CD14-positive monocyte (primary cell): ENCODE data around the gene PSTPIP2. TPM values are rescaled to one million over a fixed set of nuclear protein-coding genes. Genes with fewer than 3 reads are reported as not detected.

ENCODE experiments used
- DNase-seq, 3 donors: peaks; one replicate each; pipeline ENCODE4 v3.0.0-alpha.2; 2011 to 2022
- H2AFZ ChIP-seq: 2 replicates; pipeline ENCODE4 v1.6.0; 2012; ENCODE audit warnings: mild to moderate bottlenecking, low read depth, low read length, inconsistent platforms; ENCODE audit not compliant: insufficient read depth, poor library complexity, severe bottlenecking
- H3K27ac ChIP-seq, 2 donors: 1 replicate in 1 of 2; 2 replicates in 1 of 2; pipeline ENCODE4 v1.5.1; 2012 to 2013; ENCODE audit warnings: low read length in 2 of 2, control low read depth in 1 of 2, inconsistent platforms in 1 of 2, low read depth in 1 of 2, mild to moderate bottlenecking in 1 of 2
- H3K27me3 ChIP-seq, 2 donors: one replicate each; pipeline versions ENCODE4 v1.6.0 to v1.6.1; 2011 to 2013; ENCODE audit warnings: low read length in 2 of 2; ENCODE audit not compliant: control insufficient read depth in 2 of 2, insufficient read depth in 2 of 2
- H3K36me3 ChIP-seq, 2 donors: replicated peaks in 1 of 2; 1 replicate in 1 of 2; 2 replicates in 1 of 2; pipeline versions ENCODE4 v1.5.1 to v1.6.1; 2012 to 2013; ENCODE audit warnings: low read length in 2 of 2, control low read depth in 1 of 2, inconsistent platforms in 1 of 2, mild to moderate bottlenecking in 1 of 2; ENCODE audit not compliant: insufficient read depth in 2 of 2, control insufficient read depth in 1 of 2
- H3K4me1 ChIP-seq, 2 donors: 1 replicate in 1 of 2; 2 replicates in 1 of 2; pipeline versions ENCODE4 v1.5.1 to v1.6.1; 2012 to 2013; ENCODE audit warnings: low read length in 2 of 2, control low read depth in 1 of 2, inconsistent platforms in 1 of 2, mild to moderate bottlenecking in 1 of 2, moderate library complexity in 1 of 2; ENCODE audit not compliant: insufficient read depth in 2 of 2, control insufficient read depth in 1 of 2
- H3K4me2 ChIP-seq: replicated peaks from 2 replicates; pipeline ENCODE3; 2012; ENCODE audit warnings: low read length, moderate library complexity, mild to moderate bottlenecking; ENCODE audit not compliant: poor library complexity, severe bottlenecking; ENCODE audit errors: extremely low read depth
- H3K4me3 ChIP-seq, 3 experiments: fragments of 200-600 bp in 1 of 3; sonication (generic) in 1 of 3; replicated peaks in 1 of 3; 1 replicate in 2 of 3; 2 replicates in 1 of 3; pipeline ENCODE4 v1.5.1; 2011 to 2013; ENCODE audit warnings: low read length in 3 of 3, mild to moderate bottlenecking in 3 of 3, control low read depth in 2 of 3, low read depth in 2 of 3, inconsistent platforms in 1 of 3, moderate library complexity in 1 of 3
- H3K79me2 ChIP-seq: 2 replicates; pipeline ENCODE4 v1.6.0; 2012; ENCODE audit warnings: mild to moderate bottlenecking, control low read depth, inconsistent platforms, low read length, moderate library complexity; ENCODE audit not compliant: insufficient read depth
- H3K9ac ChIP-seq: 2 replicates; pipeline ENCODE4 v1.6.0; 2017; ENCODE audit warnings: low read length, mild to moderate bottlenecking; ENCODE audit not compliant: insufficient read depth, poor library complexity, severe bottlenecking
- H3K9me3 ChIP-seq, 2 donors: replicated peaks in 1 of 2; 1 replicate in 1 of 2; 2 replicates in 1 of 2; pipeline versions ENCODE4 v1.5.1 to v1.6.1; 2012 to 2013; ENCODE audit warnings: low read length in 2 of 2, control low read depth in 1 of 2; ENCODE audit not compliant: control insufficient read depth in 1 of 2, insufficient read depth in 1 of 2
- H4K20me1 ChIP-seq: 2 replicates; pipeline ENCODE4 v1.6.0; 2012; ENCODE audit warnings: mild to moderate bottlenecking, low read length, control low read depth, moderate library complexity; ENCODE audit not compliant: insufficient read depth
- H3K27ac Mint-ChIP-seq, 7 donors: one replicate each; pipeline ENCODE4 v1.8.0; 2020; ENCODE audit warnings: mild to moderate bottlenecking in 7 of 7, mixed read lengths in 7 of 7, moderate library complexity in 6 of 7, inconsistent platforms in 2 of 7
- H3K27me3 Mint-ChIP-seq, 3 donors: one replicate each; pipeline ENCODE4 v1.8.0; 2021 to 2022; ENCODE audit warnings: low read depth in 3 of 3, mild to moderate bottlenecking in 3 of 3, mixed read lengths in 3 of 3, moderate library complexity in 3 of 3, inconsistent platforms in 1 of 3
- H3K36me3 Mint-ChIP-seq, 2 donors: one replicate each; pipeline ENCODE4 v1.8.0; 2020; ENCODE audit warnings: mixed read lengths in 2 of 2, inconsistent platforms in 1 of 2, mild to moderate bottlenecking in 1 of 2
- H3K4me1 Mint-ChIP-seq: one replicate; pipeline ENCODE4 v1.8.0; 2020; ENCODE audit warnings: mild to moderate bottlenecking, mixed read lengths
- H3K4me3 Mint-ChIP-seq, 2 donors: one replicate each; pipeline ENCODE4 v1.8.0; 2020; ENCODE audit warnings: mild to moderate bottlenecking in 2 of 2, mixed read lengths in 2 of 2, moderate library complexity in 1 of 2
- H3K9me3 Mint-ChIP-seq, 7 donors: one replicate each; pipeline ENCODE4 v1.8.0; 2020 to 2022; ENCODE audit warnings: mixed read lengths in 7 of 7, mild to moderate bottlenecking in 6 of 7, moderate library complexity in 6 of 7, inconsistent platforms in 2 of 7
- CTCF ChIP-seq: fragments of 200-600 bp; IDR thresholded peaks from one replicate; pipeline ENCODE4 v1.8.0; 2022; ENCODE audit warnings: antibody characterized with exemption, mild to moderate bottlenecking
- WGBS: methylation state at CpG from one replicate; pipeline ENCODE4 v1.1.5; 2013; ENCODE audit warnings: missing lambda C conversion rate; ENCODE audit not compliant: insufficient coverage; 5-methylcytosine and 5-hydroxymethylcytosine counted together
- intact Hi-C, 2 donors: fragments of 100-400 bp; cut with micrococcal nuclease; formaldehyde crosslinking; loops; one replicate each; pipeline versions ENCODE4 v1.15.0 to v1.15.1; 2023
- polyA plus RNA-seq, 3 donors: library from polyadenylated mRNA; depleted of rRNA in 1 of 3; unstranded in 2 of 3; stranded (reverse) in 1 of 3; fragments of 300-500 nt in 2 of 3; fragments of >200 nt in 1 of 3; fragmentation: Illumina TruSeq in 2 of 3; gene quantifications; 1 replicate in 2 of 3; 2 replicates in 1 of 3; pipeline ENCODE4 v1.2.3, GENCODE V29; 2012 to 2021

Gene PSTPIP2
- polyA plus RNA-seq, 3 donors, result 35.0 to 64.1 (median 42.3) TPM

GRCh38 chr18:46069524-46069923, 2.5 kb downstream of the PSTPIP2 start:
- Mint-ChIP-seq H3K36me3 (peaks cover 6 to 14% of the 10 kb centered on the region in 2 donors), H3K27me3 (peaks cover 0 to 1% (median 0%) of the 10 kb centered on the region in 3 donors), H3K9me3 (no peaks in the 10 kb centered on the region), H3K4me1 (peaks cover 55% of the 10 kb centered on the region), H3K27ac (peak overlapping the region in 1 of 7 donors; percentile 67), H3K4me3 (no peak overlapping the region)
- intact Hi-C loops, result no loop called here
- no peak overlapping the region for H2AFZ ChIP-seq
- H3K4me1 ChIP-seq, result peaks cover 35 to 48% of the 10 kb centered on the region in 2 donors
- H3K4me3 ChIP-seq, result peak overlapping the region in 1 of 3 experiments; percentile 95
- H3K9ac ChIP-seq, result no peak overlapping the region
- TF ChIP-seq CTCF, result no peak
- no peaks in the 10 kb centered on the region for H3K9me3 ChIP-seq
- WGBS, result 70% methylated on average over 2 of the region's 4 CpGs
- peaks cover 47% of the 10 kb centered on the region for H4K20me1 ChIP-seq
- no peaks in the 10 kb centered on the region for H3K27me3 ChIP-seq
- H3K79me2 ChIP-seq, result peaks cover 81% of the 10 kb centered on the region
- H3K36me3 ChIP-seq, result no peaks in the 10 kb centered on the region
- peak in 1 of 3 donors; percentile 41 for DNase-seq
- H3K27ac ChIP-seq, result peak overlapping the region in 1 of 2 donors; percentile 75
- H3K4me2 ChIP-seq, result peak overlapping the region; percentile 96

- Mint-ChIP-seq H3K4me1 (peaks cover 56% of the 10 kb centered on the region), H3K36me3 (peaks cover 6 to 14% of the 10 kb centered on the region in 2 donors), H3K27ac (peak overlapping the region in 3 of 7 donors; percentile 22 to 75 (median 33)), H3K9me3 (no peaks in the 10 kb centered on the region), H3K4me3 (no peak overlapping the region), H3K27me3 (peaks cover 0 to 1% (median 0%) of the 10 kb centered on the region in 3 donors)
- Histone ChIP-seq H3K79me2 (peaks cover 89% of the 10 kb centered on the region), H3K4me2 (no peak overlapping the region), H3K4me3 (no peak overlapping the region), H3K27me3 (no peaks in the 10 kb centered on the region), H3K36me3 (no peaks in the 10 kb centered on the region), H3K9me3 (no peaks in the 10 kb centered on the region), H3K27ac (peak overlapping the region in 1 of 2 donors; percentile 23), H4K20me1 (peaks cover 55% of the 10 kb centered on the region), H2AFZ (no peak overlapping the region), H3K9ac (no peak overlapping the region), H3K4me1 (peaks cover 35 to 48% of the 10 kb centered on the region in 2 donors)
- WGBS, result 67% methylated on average over 1 of the region's 1 CpG
- TF ChIP-seq CTCF, result no peak
- intact Hi-C loops, result no loop called here
- DNase-seq, result no peak
These were observed 3.3 kb downstream of the PSTPIP2 start for GRCh38 chr18:46068763-46069162.
